H1 (cell line): ENCODE measurements around the gene MFSD6L. TPM values are rescaled to one million over a fixed set of nuclear protein-coding genes. Genes with fewer than 3 reads are reported as not detected.

Source experiments
- BCL11A ChIP-seq, 2 experiments: IDR thresholded peaks; one replicate each; pipeline ENCODE4 v1.6.1; 2011; ENCODE audit warnings: low read depth in 2 of 2, low read length in 2 of 2, mild to moderate bottlenecking in 2 of 2
- CBX8 ChIP-seq: fragments of 300-800, 300-1000 bp; sonication (generic); IDR thresholded peaks from 2 replicates; pipeline ENCODE4 v1.7.1; 2016; ENCODE audit warnings: low read depth, low read length, borderline replicate concordance
- MAFK ChIP-seq: IDR thresholded peaks from 2 replicates; pipeline ENCODE4 v1.6.1; 2012; ENCODE audit warnings: low read depth, mild to moderate bottlenecking, improper control_type of control experiment, low read length
- SRF ChIP-seq: IDR thresholded peaks from 2 replicates; pipeline ENCODE4 v1.6.1; 2011; ENCODE audit warnings: mild to moderate bottlenecking, low read depth, low read length, moderate library complexity
- YY1 ChIP-seq: IDR thresholded peaks from 2 replicates; pipeline ENCODE4 v1.6.1; 2011; ENCODE audit warnings: low read depth, mild to moderate bottlenecking, low read length
- polyA plus RNA-seq, 7 experiments: library from polyadenylated mRNA; depleted of rRNA in 3 of 7; stranded (reverse) in 5 of 7; unstranded in 2 of 7; fragments of >200 nt in 5 of 7; fragments of 200-250 nt in 2 of 7; gene quantifications; 1 replicate in 5 of 7; 2 replicates in 1 of 7; 4 replicates in 1 of 7; pipeline versions ENCODE4 v1.2.1 to v1.2.3, GENCODE V29; 2011 to 2013; ENCODE audit warnings: missing spikeins in 2 of 7, mixed read lengths in 2 of 7
- total RNA-seq: library from RNA; stranded (reverse); fragmentation: NEBNext Ultra II Directional; extraction: Animal tissue kit (Norgen Biotek cat#: 25700); gene quantifications from 2 replicates; pipeline ENCODE4 v1.2.1, GENCODE V29; 2021
- TF ChIP-seq, protein P1 (sequence below), 3 experiments: IDR thresholded peaks; 1 replicate in 2 of 3; 2 replicates in 1 of 3; pipeline versions ENCODE4 v1.5.1 to v1.6.1; 2011; ENCODE audit warnings: low read length in 3 of 3, mild to moderate bottlenecking in 3 of 3, inconsistent platforms in 2 of 3, low read depth in 1 of 3, moderate library complexity in 1 of 3; ENCODE audit not compliant: insufficient read depth in 1 of 3; ENCODE audit errors: control extremely low read depth in 1 of 3

MFSD6L gene
- total and polyA plus RNA-seq, 2 of the 8 experiments (the other 6 are each of a cell fraction or from before 2014, with no cell fraction given) = 2.6 to 2.7 TPM

DNA sequence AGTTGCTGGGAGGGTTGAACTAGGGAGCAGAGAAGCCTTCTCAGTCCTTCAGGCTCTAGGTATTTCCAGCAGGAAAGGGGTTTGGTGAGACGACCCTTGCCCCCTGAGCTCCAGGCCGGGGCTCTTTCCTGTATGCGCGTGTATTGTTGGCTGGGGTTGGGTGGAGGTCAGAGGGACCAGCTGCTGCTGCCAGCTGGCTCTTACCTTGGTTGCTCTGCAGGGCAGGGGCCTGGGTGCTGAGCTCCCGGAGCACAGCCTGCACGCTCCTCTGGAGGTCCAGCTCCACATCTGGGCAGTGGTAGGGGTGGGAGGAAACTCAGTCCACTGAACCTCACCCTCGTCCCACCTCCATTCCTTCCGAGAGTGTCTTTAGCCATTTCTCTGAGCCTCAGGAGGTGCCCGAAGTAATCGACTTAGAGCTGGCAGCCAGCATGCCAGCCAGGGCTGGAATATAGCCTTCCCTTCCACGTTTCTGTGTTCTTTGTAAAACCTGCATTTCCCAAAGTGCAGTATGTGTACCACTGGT, 40.3 kb upstream of the MFSD6L start (continued):
- no peak for TF ChIP-seq SRF
- no peak for TF ChIP-seq CBX8
- TF ChIP-seq MAFK = no peak
- TF ChIP-seq, protein P1, sequence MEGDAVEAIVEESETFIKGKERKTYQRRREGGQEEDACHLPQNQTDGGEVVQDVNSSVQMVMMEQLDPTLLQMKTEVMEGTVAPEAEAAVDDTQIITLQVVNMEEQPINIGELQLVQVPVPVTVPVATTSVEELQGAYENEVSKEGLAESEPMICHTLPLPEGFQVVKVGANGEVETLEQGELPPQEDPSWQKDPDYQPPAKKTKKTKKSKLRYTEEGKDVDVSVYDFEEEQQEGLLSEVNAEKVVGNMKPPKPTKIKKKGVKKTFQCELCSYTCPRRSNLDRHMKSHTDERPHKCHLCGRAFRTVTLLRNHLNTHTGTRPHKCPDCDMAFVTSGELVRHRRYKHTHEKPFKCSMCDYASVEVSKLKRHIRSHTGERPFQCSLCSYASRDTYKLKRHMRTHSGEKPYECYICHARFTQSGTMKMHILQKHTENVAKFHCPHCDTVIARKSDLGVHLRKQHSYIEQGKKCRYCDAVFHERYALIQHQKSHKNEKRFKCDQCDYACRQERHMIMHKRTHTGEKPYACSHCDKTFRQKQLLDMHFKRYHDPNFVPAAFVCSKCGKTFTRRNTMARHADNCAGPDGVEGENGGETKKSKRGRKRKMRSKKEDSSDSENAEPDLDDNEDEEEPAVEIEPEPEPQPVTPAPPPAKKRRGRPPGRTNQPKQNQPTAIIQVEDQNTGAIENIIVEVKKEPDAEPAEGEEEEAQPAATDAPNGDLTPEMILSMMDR (IDR thresholded peaks at IDR 0.05; ENCODE audit: control extremely low read depth in 1 of 3, insufficient read depth in 1 of 3, low read depth in 1 of 3, low read length in 3 of 3) = no peak
- no peak for TF ChIP-seq BCL11A (IDR thresholded peaks at IDR 0.05; ENCODE audit: low read depth in 2 of 2, low read length in 2 of 2)
- no peak for TF ChIP-seq YY1
